Small intestine (tissue), 7 donors: ENCODE measurements around the gene GLCCI1. TPM values are rescaled to one million over a fixed set of nuclear protein-coding genes. Genes with fewer than 3 reads are reported as not detected.

Source experiments
- DNase-seq, 2 donors: peaks; one replicate each; pipeline versions ENCODE4 v3.0.0 to v3.0.0-alpha.2; 2013
- FAIRE-seq: peaks from 2 replicates; lab custom pipeline; 2012; peaks lifted over from hg19 to GRCh38; lab: Jason Lieb, UNC
- H3K27ac ChIP-seq, 3 donors: one replicate each; pipeline ENCODE4 v1.5.1; 2013; ENCODE audit warnings: low read length in 2 of 3, mild to moderate bottlenecking in 2 of 3, control low read depth in 1 of 3, inconsistent platforms in 1 of 3, low read depth in 1 of 3, moderate library complexity in 1 of 3
- H3K27me3 ChIP-seq, 3 donors: one replicate each; pipeline ENCODE4 v1.6.1; 2013; ENCODE audit warnings: low read length in 3 of 3, inconsistent platforms in 1 of 3; ENCODE audit not compliant: control insufficient read depth in 3 of 3, insufficient read depth in 3 of 3
- H3K36me3 ChIP-seq, 3 donors: one replicate each; pipeline ENCODE4 v1.6.1; 2013; ENCODE audit warnings: low read length in 3 of 3, inconsistent platforms in 1 of 3, low read depth in 1 of 3, mild to moderate bottlenecking in 1 of 3, moderate library complexity in 1 of 3; ENCODE audit not compliant: control insufficient read depth in 3 of 3, insufficient read depth in 2 of 3
- H3K4me1 ChIP-seq, 3 donors: one replicate each; pipeline ENCODE4 v1.6.1; 2013; ENCODE audit warnings: low read length in 2 of 3, inconsistent platforms in 1 of 3, low read depth in 1 of 3, mild to moderate bottlenecking in 1 of 3, moderate library complexity in 1 of 3; ENCODE audit not compliant: control insufficient read depth in 3 of 3, insufficient read depth in 2 of 3
- H3K4me3 ChIP-seq, 3 donors: one replicate each; pipeline ENCODE4 v1.5.1; 2013; ENCODE audit warnings: low read length in 3 of 3, control low read depth in 1 of 3, inconsistent platforms in 1 of 3, low read depth in 1 of 3, mild to moderate bottlenecking in 1 of 3, moderate library complexity in 1 of 3
- H3K9me3 ChIP-seq, 2 donors: one replicate each; pipeline ENCODE4 v1.6.1; 2013; ENCODE audit warnings: low read depth in 1 of 2, low read length in 1 of 2; ENCODE audit not compliant: control insufficient read depth in 2 of 2, insufficient read depth in 1 of 2
- WGBS, 3 donors: extraction: QIAGEN DNeasy Blood & Tissue Kit; methylation state at CpG; one replicate each; pipeline ENCODE4 v1.1.7; 2013; 5-methylcytosine and 5-hydroxymethylcytosine counted together
- polyA plus RNA-seq, 4 donors: library from polyadenylated mRNA; stranded (reverse) in 3 of 4; unstranded in 1 of 4; fragments of 200-250 nt in 3 of 4; fragments of 120-200 nt in 1 of 4; gene quantifications; one replicate each; pipeline versions ENCODE4 v1.2.1 to v1.2.3, GENCODE V29; 2013
- donor health status: healthy with polysubstance abuse.
- donor health status: control.
- donor health status: control.
- donor health status: Bipolar disorder and iron deficiency.
- donor health status: healthy.

GLCCI1 gene
- polyA plus RNA-seq, 4 donors, result 2.7 to 11.6 (median 5.0) TPM

GRCh38 chr7:8121243-8121642 lies 152.6 kb downstream of the GLCCI1 start:
- WGBS, 3 donors, result 79 to 88% (median 87%) methylated on average over 3 of the region's 3 CpGs
- Histone ChIP-seq H3K36me3 (peaks cover 0 to 39% (median 5%) of the 10 kb centered on the region in 3 donors), H3K9me3 (no peaks in the 10 kb centered on the region), H3K4me3 (no peak overlapping the region), H3K27me3 (no peaks in the 10 kb centered on the region), H3K4me1 (no peaks in the 10 kb centered on the region), H3K27ac (no peak overlapping the region)
- no peak for FAIRE-seq
- DNase-seq, result no peak

- peak in 1 of 2 donors; percentile 51 for DNase-seq
- no peak for FAIRE-seq
- peak overlapping the region in 2 of 3 donors; percentile 63 to 80 for H3K27ac ChIP-seq
- peaks cover 0 to 36% (median 0%) of the 10 kb centered on the region in 3 donors for H3K36me3 ChIP-seq
- H3K9me3 ChIP-seq, result peaks cover 0 to 3% of the 10 kb centered on the region in 2 donors
- no peaks in the 10 kb centered on the region for H3K27me3 ChIP-seq
- H3K4me1 ChIP-seq, result no peaks in the 10 kb centered on the region
- H3K4me3 ChIP-seq, result no peak overlapping the region
- WGBS, 3 donors, result 63 to 79% (median 64%) methylated on average over 8 of the region's 8 CpGs
Measured at GRCh38 chr7:8125680-8126444, 157.3 kb downstream of the GLCCI1 start.

- Histone ChIP-seq H3K27ac (no peak overlapping the region), H3K27me3 (no peaks in the 10 kb centered on the region), H3K4me3 (no peak overlapping the region), H3K4me1 (no peaks in the 10 kb centered on the region), H3K9me3 (peaks cover 0 to 3% of the 10 kb centered on the region in 2 donors), H3K36me3 (peaks cover 0 to 33% (median 0%) of the 10 kb centered on the region in 3 donors)
- peak in 1 of 2 donors; percentile 22 for DNase-seq
- 59 to 73% (median 60%) methylated on average over 2 of the region's 2 CpGs for WGBS, 3 donors
- FAIRE-seq, result no peak
Measured at GRCh38 chr7:8126601-8127167, 158.1 kb downstream of the GLCCI1 start.

GRCh38 chr7:8128449-8129317 lies 160.1 kb downstream of the GLCCI1 start:
- Histone ChIP-seq H3K4me1 (no peaks in the 10 kb centered on the region), H3K27me3 (no peaks in the 10 kb centered on the region), H3K9me3 (peaks cover 0 to 3% of the 10 kb centered on the region in 2 donors), H3K4me3 (no peak overlapping the region), H3K36me3 (peaks cover 0 to 24% (median 0%) of the 10 kb centered on the region in 3 donors), H3K27ac (peak overlapping the region in 2 of 3 donors; percentile 50 to 73)
- no peak for FAIRE-seq
- no peak for DNase-seq
- WGBS, 3 donors, result 75 to 80% (median 76%) methylated on average over 12 of the region's 12 CpGs

GRCh38 chr7:8129318-8129659 lies 160.7 kb downstream of the GLCCI1 start:
- H3K36me3 ChIP-seq, result peaks cover 0 to 22% (median 0%) of the 10 kb centered on the region in 3 donors
- H3K4me3 ChIP-seq, result no peak overlapping the region
- H3K27ac ChIP-seq, result no peak overlapping the region
- no peak for FAIRE-seq
- 55 to 76% (median 67%) methylated on average over 1 of the region's 1 CpG for WGBS, 3 donors
- H3K27me3 ChIP-seq, result no peaks in the 10 kb centered on the region
- peaks cover 0 to 3% of the 10 kb centered on the region in 2 donors for H3K9me3 ChIP-seq
- DNase-seq, result no peak
- no peaks in the 10 kb centered on the region for H3K4me1 ChIP-seq

- no peak overlapping the region for H3K4me3 ChIP-seq
- 89 to 93% (median 91%) methylated on average over 1 of the region's 1 CpG for WGBS, 3 donors
- DNase-seq, result no peak
- no peak for FAIRE-seq
- no peaks in the 10 kb centered on the region for H3K4me1 ChIP-seq
- peaks cover 0 to 14% (median 0%) of the 10 kb centered on the region in 3 donors for H3K36me3 ChIP-seq
- H3K27me3 ChIP-seq, result no peaks in the 10 kb centered on the region
- H3K27ac ChIP-seq, result peak overlapping the region in 2 of 3 donors; percentile 46 to 50
- peaks cover 0 to 3% of the 10 kb centered on the region in 2 donors for H3K9me3 ChIP-seq
Measured at GRCh38 chr7:8130663-8131062, 162.1 kb downstream of the GLCCI1 start.

GRCh38 chr7:8131694-8132605 lies 163.4 kb downstream of the GLCCI1 start:
- H3K27me3 ChIP-seq, result no peaks in the 10 kb centered on the region
- H3K4me3 ChIP-seq, result no peak overlapping the region
- H3K9me3 ChIP-seq, result peaks cover 0 to 3% of the 10 kb centered on the region in 2 donors
- DNase-seq (peak; percentile 6 to 50), FAIRE-seq (no peak)
- peak overlapping the region in 2 of 3 donors; percentile 66 to 75 for H3K27ac ChIP-seq
- H3K36me3 ChIP-seq, result peaks cover 0 to 11% (median 0%) of the 10 kb centered on the region in 3 donors
- H3K4me1 ChIP-seq, result no peaks in the 10 kb centered on the region
- 66 to 88% (median 80%) methylated on average over 5 of the region's 5 CpGs for WGBS, 3 donors
